Subcutaneous abdominal adipose tissue (tissue), 5 donors: Measurements from ENCODE around the gene SLC51A.
A peak's percentile ranks its signal among the peaks of the same experiment; 100 is the strongest.

Source experiments
- H3K27ac ChIP-seq: one replicate; pipeline ENCODE4 v1.7.0; 2013; ENCODE audit warnings: low read depth, mild to moderate bottlenecking, inconsistent platforms, low read length, moderate library complexity
- H3K27me3 ChIP-seq, 5 donors: one replicate each; pipeline ENCODE4 v1.7.0; 2013; ENCODE audit warnings: low read length in 5 of 5, inconsistent platforms in 1 of 5; ENCODE audit not compliant: control insufficient read depth in 5 of 5, insufficient read depth in 4 of 5
- H3K36me3 ChIP-seq, 5 donors: one replicate each; pipeline ENCODE4 v1.7.0; 2013; ENCODE audit warnings: low read length in 5 of 5; ENCODE audit not compliant: control insufficient read depth in 5 of 5, insufficient read depth in 5 of 5
- H3K4me1 ChIP-seq, 5 donors: one replicate each; pipeline ENCODE4 v1.7.0; 2013; ENCODE audit warnings: low read length in 5 of 5, mild to moderate bottlenecking in 3 of 5, moderate library complexity in 1 of 5; ENCODE audit not compliant: control insufficient read depth in 5 of 5, insufficient read depth in 5 of 5
- H3K4me3 ChIP-seq, 5 donors: one replicate each; pipeline ENCODE4 v1.7.0; 2013; ENCODE audit warnings: low read length in 5 of 5, low read depth in 1 of 5
- H3K9ac ChIP-seq, 5 donors: one replicate each; pipeline ENCODE4 v1.7.0; 2013; ENCODE audit warnings: low read length in 5 of 5, mild to moderate bottlenecking in 4 of 5, moderate library complexity in 3 of 5
- H3K9me3 ChIP-seq, 5 donors: one replicate each; pipeline ENCODE4 v1.7.0; 2013; ENCODE audit warnings: low read length in 5 of 5; ENCODE audit not compliant: control insufficient read depth in 5 of 5
- donor health status: healthy.
- donor health status: healthy.
- donor health status: healthy.
- donor health status: healthy.
- donor health status: healthy.

The SLC51A gene

DNA sequence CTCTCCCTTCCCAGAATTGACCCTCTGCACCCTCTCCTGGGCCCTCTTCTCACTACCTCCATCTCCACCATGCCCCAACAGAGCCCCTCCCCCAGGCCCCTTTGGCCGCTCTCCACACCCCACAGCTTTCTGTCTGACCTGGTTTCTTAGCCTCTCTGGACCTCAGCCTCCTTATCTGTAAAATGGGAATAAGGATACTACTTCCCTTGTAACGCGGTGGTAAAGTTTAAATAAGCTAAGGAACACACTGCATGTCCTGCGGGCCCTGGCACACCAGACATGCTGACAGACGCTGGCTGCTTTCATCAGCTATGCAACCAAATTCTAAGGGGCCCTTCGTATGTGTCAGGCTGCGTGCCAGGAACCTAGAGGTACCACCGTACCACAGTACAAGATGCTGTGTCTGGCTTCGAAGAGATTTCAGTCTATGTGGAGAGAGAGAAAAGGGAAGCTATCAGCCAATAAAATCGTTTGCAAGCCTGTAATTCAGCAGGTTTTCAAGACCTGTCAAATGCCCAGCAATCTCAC is 777 bp upstream of the SLC51A start:
- H3K36me3 ChIP-seq: no peaks in the 10 kb centered on the region
- peaks cover 2 to 16% (median 11%) of the 10 kb centered on the region in 5 donors for H3K4me1 ChIP-seq
- no peaks in the 10 kb centered on the region for H3K9me3 ChIP-seq
- H3K4me3 ChIP-seq: no peak overlapping the region
- peaks cover 4 to 18% (median 11%) of the 10 kb centered on the region in 5 donors for H3K27me3 ChIP-seq
- no peak overlapping the region for H3K9ac ChIP-seq
- no peak overlapping the region for H3K27ac ChIP-seq

DNA sequence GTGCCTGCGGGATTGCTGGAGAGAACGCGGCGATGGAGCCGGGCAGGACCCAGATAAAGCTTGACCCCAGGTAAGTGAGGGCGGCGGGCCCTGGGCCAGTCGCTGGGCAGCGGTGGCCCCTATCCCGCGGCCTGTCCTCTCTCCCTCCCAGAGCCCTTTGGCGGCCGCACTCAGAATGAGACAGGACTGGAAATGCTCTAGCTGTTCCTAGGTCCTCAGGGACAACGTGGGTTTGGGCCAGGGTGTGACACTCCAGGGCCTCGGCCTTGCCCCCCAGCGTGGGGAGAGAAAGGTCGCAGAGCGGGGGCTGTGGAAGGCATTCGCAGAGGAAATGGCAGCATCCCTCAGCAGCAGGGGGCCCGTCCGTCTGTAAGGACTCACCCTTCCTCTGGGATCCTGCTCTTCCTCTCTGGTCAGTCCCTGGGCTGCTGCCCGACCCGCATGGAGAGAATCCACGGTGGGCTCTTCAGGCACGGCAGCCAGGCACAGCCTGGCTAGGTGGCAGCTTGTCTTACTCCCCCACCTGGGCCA is 412 bp downstream of the SLC51A start:
- no peak overlapping the region for H3K4me3 ChIP-seq
- H3K4me1 ChIP-seq: peaks cover 2 to 19% (median 13%) of the 10 kb centered on the region in 5 donors
- no peak overlapping the region for H3K27ac ChIP-seq
- no peak overlapping the region for H3K9ac ChIP-seq
- peaks cover 4 to 17% (median 11%) of the 10 kb centered on the region in 5 donors for H3K27me3 ChIP-seq
- H3K36me3 ChIP-seq: no peaks in the 10 kb centered on the region
- H3K9me3 ChIP-seq: no peaks in the 10 kb centered on the region

- Histone ChIP-seq H3K4me3 (no peak overlapping the region), H3K27ac (no peak overlapping the region), H3K27me3 (peaks cover 4 to 17% (median 11%) of the 10 kb centered on the region in 5 donors), H3K9me3 (no peaks in the 10 kb centered on the region), H3K9ac (no peak overlapping the region), H3K36me3 (no peaks in the 10 kb centered on the region), H3K4me1 (peaks cover 2 to 19% (median 13%) of the 10 kb centered on the region in 5 donors)
These were observed 1.2 kb downstream of the SLC51A start for GRCh38 chr3:196217307-196218154.

- Histone ChIP-seq H3K9me3 (no peaks in the 10 kb centered on the region), H3K27ac (no peak overlapping the region), H3K27me3 (peaks cover 4 to 17% (median 14%) of the 10 kb centered on the region in 5 donors), H3K36me3 (no peaks in the 10 kb centered on the region), H3K4me1 (peaks cover 2 to 19% (median 13%) of the 10 kb centered on the region in 5 donors), H3K4me3 (no peak overlapping the region), H3K9ac (no peak overlapping the region)
These were observed 1.9 kb downstream of the SLC51A start for GRCh38 chr3:196218155-196218712.

- H3K9ac ChIP-seq: peak overlapping the region in 3 of 5 donors; percentile 1 to 47 (median 16)
- H3K27ac ChIP-seq: no peak overlapping the region
These were observed 3.0 kb downstream of the SLC51A start for GRCh38 chr3:196219194-196219969.

GRCh38 chr3:196219970-196220311 is 3.6 kb downstream of the SLC51A start:
- Histone ChIP-seq H3K36me3 (no peaks in the 10 kb centered on the region), H3K27ac (no peak overlapping the region), H3K4me3 (peak overlapping the region in 2 of 5 donors; percentile 57 to 62), H3K27me3 (peaks cover 4 to 17% (median 11%) of the 10 kb centered on the region in 5 donors), H3K9ac (no peak overlapping the region), H3K9me3 (no peaks in the 10 kb centered on the region), H3K4me1 (peaks cover 2 to 19% (median 13%) of the 10 kb centered on the region in 5 donors)

More at GRCh38 chr3:196219194-196219969, 3.0 kb downstream of the SLC51A start:
- Histone ChIP-seq H3K27me3 (peaks cover 4 to 17% (median 14%) of the 10 kb centered on the region in 5 donors), H3K9me3 (no peaks in the 10 kb centered on the region), H3K4me1 (peaks cover 2 to 19% (median 13%) of the 10 kb centered on the region in 5 donors), H3K4me3 (peak overlapping the region; percentile 52 to 63 (median 62)), H3K36me3 (no peaks in the 10 kb centered on the region)

GRCh38 chr3:196220587-196220986 is 4.3 kb downstream of the SLC51A start:
- no peak overlapping the region for H3K4me3 ChIP-seq
- no peaks in the 10 kb centered on the region for H3K36me3 ChIP-seq
- H3K4me1 ChIP-seq: peaks cover 2 to 19% (median 13%) of the 10 kb centered on the region in 5 donors
- no peak overlapping the region for H3K27ac ChIP-seq
- no peak overlapping the region for H3K9ac ChIP-seq
- H3K27me3 ChIP-seq: peaks cover 2 to 16% (median 8%) of the 10 kb centered on the region in 5 donors
- no peaks in the 10 kb centered on the region for H3K9me3 ChIP-seq

DNA sequence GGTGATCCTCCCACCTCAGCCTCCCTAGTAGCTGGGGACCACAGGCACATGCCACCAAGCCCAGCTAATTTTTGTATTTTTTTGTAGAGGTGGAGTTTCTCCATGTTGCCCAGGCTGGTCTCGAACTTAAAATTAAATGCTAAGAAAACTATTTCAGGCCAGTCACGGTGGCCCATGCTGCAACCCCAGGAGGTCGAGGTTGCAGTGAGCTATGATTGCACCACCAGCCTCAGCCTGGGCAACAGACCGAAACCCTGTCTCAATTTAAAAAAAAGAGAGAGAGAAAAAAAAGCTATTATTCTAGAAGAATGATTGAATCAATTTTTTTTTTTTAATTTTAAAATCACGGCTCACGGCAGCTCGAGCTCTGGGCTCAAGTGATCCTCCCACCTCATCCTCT is 4.7 kb downstream of the SLC51A start:
- Histone ChIP-seq H3K36me3 (no peaks in the 10 kb centered on the region), H3K4me1 (peaks cover 2 to 19% (median 13%) of the 10 kb centered on the region in 5 donors), H3K9me3 (no peaks in the 10 kb centered on the region), H3K27me3 (peaks cover 2 to 12% (median 4%) of the 10 kb centered on the region in 5 donors), H3K4me3 (no peak overlapping the region), H3K9ac (no peak overlapping the region), H3K27ac (no peak overlapping the region)

DNA sequence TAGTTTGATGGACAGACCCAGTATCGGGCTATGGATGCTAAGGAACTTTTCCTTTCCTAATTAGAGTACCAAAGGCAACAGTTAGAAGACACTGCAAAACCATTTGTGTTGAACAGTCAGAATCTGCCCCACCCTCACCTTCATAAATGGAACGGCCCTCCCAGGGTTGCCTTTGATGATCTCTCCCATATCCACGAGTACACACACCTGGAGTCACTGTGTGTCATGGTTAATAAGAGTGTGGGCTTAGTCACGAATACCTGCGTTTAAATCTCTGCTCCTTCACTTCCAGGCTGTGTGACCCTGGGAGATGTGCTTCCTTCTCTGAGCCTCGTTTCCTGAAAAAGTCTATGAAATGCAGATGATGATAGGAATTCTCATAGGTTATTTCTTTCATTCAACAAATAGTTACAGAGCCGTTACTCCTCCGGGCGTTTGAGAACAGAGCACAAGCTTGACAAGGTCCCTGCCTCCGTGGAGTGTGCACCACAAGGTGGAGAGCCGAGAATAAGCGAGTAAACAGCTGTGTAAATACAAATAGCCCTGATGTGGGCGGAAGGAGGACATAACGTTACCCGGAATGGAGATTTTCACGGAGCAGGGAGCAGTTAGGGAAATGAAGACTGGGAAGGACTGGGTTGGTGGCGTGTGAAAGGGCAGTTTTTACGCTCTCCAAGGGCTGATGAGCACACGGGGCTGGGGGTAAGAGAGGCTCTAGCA is 6.7 kb downstream of the SLC51A start:
- no peak overlapping the region for H3K4me3 ChIP-seq
- no peak overlapping the region for H3K27ac ChIP-seq

More for the DNA sequence above, 6.7 kb downstream of the SLC51A start:
- Histone ChIP-seq H3K27me3 (peaks cover 0 to 6% (median 0%) of the 10 kb centered on the region in 5 donors), H3K9me3 (no peaks in the 10 kb centered on the region), H3K4me1 (peaks cover 5 to 30% (median 23%) of the 10 kb centered on the region in 5 donors), H3K36me3 (no peaks in the 10 kb centered on the region), H3K9ac (no peak overlapping the region)
